GM19463 (cell line): Measurements from ENCODE around the gene ORC3.
A peak's percentile ranks its signal among the peaks of the same experiment; 100 is the strongest.
"Not testable (repeated sequence)": the region's sequence is repeated elsewhere in the genome, so short reads cannot be mapped to it uniquely, and the experiment has no call there.

Source experiments
- ATAC-seq: cut with Tn5 transposase; IDR thresholded peaks from one replicate; pipeline ENCODE4 v1.9.1; 2021; ENCODE audit warnings: mild to moderate bottlenecking, moderate library complexity; ENCODE audit not compliant: unreplicated experiment

The ORC3 gene

DNA sequence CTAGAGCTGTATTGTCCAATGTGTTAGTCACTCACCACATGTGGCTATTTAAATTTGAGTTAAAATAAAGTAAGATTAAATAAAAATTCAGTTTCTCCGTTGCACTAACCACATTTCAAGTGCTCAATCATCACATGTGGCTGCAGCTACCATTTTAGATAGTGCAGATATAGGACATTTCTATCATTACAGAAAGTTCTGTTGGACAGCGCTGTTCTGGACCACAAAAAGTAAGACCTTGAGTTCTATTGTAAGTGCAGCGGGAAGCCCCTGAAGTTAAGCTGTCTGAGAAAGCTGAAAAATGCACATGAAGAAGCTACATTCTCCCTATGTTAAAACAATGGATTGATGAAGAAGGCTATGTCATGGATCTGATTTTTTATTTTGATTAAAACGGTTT, 1.1 kb downstream of the ORC3 start:
- no peak for ATAC-seq

DNA sequence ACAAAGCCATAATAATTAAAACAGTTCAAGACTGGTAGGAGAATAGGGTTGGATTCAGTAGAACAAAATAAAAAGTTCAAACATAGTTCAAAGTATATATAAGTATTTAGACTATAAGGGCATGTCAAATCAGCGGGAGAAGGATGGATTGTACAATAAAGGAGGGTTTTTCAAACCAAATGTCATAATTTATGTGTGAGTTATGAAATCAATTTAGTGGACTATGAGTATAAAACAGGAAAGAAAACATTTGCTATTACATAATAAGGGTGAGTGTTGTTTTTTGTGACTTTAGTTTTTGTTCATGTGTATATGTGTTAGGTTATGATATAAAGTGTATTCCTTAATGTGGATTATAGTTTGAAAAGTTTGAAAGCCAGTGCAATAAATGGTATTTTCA, 10.6 kb downstream of the ORC3 start:
- no peak for ATAC-seq

DNA sequence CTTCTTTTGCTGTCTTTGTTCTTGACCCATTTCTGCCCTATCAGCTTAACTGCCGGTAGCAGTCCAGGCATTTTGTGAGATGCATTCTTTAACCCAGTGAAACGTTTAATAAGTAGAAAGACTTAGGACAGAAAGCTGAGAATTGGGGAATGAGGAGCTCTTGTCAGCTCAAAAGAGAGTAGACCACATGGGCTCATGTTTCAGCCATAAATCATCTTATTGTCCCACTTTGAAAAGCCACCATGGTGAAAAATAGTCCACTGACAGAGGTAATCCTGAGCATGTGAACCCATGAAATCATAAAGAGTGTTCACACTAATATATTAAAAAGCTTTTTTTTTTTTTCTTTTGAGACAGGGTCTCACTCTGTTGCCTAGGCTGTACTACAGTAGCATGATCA, 16.3 kb downstream of the ORC3 start:
- ATAC-seq: no peak

DNA sequence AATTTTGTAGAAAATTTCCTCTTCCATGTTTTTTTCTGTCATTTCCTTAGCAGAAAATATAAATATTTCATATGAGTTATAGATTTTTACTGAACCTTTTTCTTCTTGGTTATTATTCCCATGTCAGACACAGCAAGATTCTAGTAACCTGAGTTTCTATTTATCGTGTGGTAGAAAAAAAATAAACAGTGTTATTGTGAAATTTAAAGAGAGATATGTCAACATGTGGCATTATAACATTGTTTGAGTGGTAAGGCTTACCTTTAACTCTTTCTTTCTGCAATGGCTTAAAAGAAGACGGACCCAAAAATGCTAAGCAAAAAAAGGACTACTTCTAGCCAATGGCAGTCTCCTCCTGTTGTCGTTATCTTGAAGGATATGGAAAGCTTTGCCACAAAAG, 18.9 kb downstream of the ORC3 start:
- no peak for ATAC-seq

DNA sequence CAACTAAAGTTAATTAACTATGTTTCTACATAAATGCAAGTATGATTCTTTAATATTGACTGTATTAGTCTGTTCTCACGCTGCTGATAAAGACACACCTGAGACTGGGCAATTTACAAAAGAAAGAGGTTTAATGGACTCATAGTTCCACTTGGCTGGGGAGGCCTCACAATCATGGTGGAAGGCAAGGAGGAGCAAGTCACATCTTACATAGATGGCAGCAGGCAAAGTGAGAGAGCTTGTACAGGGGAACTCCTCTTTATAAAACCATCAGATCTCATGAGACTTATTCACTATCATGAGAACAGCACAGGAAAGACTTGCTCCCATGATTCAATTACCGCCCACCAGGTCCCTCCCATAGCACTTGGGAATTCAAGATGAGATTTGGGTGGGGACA, 23.1 kb downstream of the ORC3 start:
- ATAC-seq: not testable (repeated sequence)

DNA sequence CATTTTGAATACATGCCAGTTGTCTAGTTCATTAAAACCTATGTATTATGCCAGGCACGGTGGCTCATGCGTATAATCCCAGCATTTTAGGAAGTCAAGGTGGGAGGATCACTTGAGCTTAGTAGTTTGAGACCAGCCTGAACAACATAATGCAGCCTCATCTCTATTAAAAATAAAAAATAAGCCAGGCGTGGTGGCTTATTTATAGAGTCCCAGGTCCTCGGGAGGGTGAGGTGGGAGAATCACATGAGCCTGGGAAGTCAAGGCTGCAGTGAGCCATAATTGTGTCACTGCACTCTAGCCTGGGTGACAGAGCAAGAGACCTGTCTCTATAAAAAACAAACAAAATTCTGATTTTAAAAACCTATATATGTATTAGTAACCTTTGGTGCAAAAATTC, 27.5 kb downstream of the ORC3 start:
- no peak for ATAC-seq

DNA sequence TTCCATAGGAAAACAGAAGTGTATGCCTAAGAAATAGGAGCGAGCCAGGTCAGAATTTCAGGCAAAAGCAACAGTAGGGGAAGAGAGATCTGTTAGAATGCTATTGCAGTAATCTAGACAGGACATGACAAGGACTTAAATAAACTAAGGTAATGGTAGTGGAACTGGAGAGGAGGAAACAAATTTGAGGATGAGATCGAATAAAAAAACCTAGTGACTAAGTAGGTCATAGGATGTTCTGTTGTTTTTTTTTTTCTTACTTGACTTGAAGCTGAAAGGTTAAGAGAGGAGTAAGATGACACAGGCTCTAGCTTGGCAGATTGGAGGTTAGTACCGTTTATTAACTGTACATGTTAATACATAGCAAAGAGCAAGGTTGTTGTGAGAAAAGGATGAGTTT, 28.6 kb downstream of the ORC3 start:
- ATAC-seq: no peak

DNA sequence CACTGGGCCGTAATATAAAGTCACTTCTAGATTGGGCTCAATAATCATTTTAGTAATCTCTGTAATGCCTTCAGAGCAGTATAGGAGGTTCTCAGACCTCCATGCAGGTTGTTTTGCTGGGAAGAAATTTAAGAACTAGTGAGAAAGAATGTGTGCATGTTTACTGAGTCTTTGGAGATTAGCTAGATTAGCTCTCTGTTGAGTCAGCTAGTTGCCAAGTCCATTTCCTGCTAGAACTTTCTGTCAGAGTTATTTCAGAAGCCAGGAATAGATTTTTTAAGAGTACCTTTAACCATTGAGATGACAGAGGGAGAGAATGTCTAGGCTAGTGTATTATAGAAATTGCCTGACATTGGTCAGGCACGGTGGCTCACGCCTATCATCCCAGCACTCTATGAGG, 33.3 kb downstream of the ORC3 start:
- no peak for ATAC-seq

DNA sequence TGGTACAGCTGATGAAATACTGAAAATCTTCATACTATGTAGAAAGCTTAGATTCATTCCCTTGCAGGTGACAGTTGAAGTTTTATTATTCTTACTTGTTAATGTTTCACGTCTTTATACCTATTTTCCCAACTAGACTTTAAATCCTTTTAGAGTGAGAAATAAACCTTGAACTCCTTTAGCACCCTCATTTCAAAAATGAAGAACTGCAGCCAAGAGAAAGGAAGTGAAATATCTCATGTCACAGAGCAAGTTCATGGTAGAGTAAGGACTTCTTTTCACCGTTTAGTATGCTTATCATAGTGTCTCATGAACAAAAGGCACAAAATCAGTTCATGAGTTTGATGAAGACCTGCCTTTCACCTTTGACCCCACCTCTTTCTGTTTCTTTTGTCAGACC, 38.5 kb downstream of the ORC3 start:
- ATAC-seq: no peak

DNA sequence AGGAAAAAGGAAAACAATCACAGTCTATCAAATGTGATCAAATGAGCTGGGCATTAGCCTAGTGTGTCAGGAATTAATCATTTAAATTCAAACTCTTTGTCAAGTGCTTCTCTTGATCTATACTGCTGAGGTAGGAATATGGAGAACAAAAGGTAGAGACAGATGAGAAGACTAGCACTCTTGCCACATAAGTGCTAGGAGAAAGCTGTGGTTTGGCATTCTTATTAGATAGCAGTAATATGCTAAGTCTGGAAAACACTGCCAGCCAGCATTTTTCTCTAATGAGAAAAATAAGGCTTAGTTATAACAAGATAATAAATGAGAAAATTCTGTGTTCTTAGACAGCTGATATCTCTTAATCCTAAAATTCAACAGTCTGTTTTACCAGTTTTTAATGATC, 38.9 kb downstream of the ORC3 start:
- ATAC-seq: no peak

DNA sequence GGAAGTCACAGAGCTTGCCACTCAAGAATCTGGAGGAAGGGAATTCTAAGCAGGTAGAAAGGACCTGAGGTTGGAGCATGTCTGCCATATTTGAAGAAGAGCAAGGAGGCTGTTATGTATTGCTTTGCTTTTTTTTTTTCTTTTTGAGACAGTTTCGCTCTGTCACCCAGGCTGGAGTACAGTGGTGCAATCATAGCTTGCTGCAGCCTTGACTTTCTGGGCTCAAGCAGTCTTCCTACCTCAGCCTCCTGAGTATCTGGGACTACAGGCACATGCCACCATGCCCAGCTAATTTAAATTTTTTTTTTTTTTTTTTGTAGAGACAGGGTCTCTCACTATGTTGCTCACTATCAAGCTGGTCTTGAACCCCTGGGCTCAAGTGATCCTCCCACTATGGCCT, 40.8 kb downstream of the ORC3 start:
- ATAC-seq: no peak

DNA sequence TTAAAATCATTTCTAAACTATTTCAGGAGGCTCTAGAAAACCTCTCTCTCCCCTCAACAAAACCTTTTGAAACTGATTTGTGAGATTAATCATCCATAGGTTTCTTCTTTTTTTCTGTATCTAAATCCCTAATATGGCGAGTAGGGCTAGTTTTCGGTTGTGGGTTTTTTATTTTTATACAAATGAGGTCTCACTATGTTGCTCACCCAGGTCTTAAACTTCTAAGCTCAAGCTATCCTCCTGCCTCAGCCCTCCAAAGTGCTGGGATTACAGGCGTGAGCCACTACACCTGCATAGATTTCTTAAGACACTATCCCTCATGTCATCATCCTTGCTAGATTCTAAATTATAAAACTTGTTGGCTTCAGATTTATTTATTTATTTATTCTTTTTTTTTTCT, 43.9 kb downstream of the ORC3 start:
- no peak for ATAC-seq

DNA sequence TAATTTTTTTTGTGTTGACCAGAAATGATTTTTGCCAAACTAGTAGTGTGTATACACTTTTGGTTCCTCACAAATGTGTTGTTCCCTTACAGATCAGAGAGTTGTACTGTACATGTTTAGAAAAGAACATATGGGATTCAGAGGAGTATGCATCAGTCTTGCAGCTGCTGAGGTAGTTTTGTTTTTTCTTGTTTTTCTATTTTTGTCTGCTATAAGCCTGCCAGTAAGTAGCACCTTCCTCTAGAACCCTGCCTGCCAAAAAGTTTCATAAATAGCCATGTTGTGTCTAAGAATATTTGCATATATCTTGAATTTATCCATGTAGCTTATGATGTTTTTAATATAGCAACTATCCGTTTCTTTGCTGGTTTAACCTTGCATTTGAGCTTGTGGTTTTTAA, 46.4 kb downstream of the ORC3 start:
- ATAC-seq: no peak

DNA sequence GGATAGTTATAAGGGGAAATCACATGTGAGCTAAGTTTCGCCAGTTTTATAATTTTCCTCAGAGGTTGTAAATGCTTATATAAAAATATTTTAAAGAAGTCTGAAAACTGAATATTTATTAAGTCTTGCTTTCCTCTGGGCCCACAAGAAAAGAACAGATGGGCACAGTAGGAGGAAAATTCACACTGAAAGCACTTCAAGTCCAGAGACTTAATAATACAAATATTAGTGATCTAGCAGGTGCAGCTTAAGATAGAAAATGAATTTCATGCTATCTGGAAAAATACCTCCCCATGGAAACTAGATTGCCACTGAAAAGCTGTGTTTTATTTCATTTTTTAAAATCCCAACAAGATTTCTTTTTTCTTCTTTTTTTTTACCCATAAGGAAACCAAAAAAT, 47.2 kb downstream of the ORC3 start:
- ATAC-seq: no peak

DNA sequence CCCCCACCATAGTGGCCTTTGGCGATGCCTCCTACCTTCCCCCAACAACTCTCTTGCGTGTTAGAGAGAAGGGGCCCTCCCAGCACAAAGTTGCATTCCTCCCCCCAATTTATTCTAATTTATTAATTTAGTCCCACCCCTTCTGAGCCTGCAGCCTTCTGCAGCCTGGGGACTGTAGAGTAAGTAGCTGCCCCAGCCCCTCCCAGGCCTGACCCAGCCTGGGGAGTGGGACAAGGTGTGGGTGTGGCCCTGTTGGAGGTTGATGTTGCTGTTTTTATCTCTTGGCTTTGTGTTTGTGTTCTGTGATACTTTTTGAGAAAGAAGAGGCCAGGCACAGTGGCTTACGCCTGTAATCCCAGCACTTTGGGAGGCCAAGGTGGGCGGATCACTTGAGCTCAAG, 49.4 kb downstream of the ORC3 start:
- ATAC-seq: no peak

DNA sequence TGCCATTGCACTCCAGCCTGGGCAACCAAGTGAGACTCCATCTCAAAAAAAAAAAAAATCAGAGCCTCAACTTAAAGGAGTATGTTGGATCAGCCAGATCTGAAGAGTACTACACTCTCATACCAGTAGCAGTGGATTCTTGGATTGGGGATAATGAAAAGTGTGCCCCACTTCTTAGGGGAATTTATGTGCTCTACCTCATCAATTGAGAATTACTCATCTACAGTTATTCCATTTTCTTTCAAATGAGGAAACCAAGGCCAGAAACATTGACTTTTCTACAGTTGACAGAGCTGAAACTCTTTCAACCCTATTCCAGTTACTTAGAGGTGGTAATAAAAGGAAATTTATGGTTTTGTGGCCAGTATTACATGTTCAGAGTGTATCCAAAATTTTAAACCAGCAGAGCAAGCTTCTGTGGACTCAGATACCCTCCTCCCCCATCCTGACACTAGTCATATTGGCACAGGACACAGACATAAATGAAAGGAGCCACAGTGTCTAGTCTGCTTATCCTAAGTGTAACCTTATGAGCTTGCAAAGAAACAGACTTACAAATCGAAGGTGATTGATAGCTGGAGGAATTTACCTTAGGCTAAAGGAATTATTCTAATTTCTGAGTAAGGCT, 51.2 kb downstream of the ORC3 start:
- ATAC-seq: no peak

DNA sequence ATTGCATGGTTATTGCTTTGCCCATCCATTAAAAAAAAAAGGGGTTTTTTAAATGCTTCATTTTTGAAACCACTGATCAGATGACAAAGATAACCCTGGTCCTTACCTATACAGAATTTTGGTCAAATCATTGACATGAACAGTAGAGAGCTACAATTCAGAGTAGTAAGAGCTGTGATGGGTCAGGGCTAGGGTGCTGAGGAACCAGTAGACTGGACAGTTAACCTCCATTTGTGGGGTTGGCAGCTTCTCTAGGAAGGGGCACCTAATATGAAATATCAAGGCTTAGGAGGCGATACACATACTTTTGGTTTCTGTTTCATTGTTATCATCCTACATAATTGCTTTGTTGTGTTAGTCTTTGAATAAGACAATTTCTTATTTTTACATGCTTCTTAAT, 55.1 kb downstream of the ORC3 start:
- ATAC-seq: no peak

DNA sequence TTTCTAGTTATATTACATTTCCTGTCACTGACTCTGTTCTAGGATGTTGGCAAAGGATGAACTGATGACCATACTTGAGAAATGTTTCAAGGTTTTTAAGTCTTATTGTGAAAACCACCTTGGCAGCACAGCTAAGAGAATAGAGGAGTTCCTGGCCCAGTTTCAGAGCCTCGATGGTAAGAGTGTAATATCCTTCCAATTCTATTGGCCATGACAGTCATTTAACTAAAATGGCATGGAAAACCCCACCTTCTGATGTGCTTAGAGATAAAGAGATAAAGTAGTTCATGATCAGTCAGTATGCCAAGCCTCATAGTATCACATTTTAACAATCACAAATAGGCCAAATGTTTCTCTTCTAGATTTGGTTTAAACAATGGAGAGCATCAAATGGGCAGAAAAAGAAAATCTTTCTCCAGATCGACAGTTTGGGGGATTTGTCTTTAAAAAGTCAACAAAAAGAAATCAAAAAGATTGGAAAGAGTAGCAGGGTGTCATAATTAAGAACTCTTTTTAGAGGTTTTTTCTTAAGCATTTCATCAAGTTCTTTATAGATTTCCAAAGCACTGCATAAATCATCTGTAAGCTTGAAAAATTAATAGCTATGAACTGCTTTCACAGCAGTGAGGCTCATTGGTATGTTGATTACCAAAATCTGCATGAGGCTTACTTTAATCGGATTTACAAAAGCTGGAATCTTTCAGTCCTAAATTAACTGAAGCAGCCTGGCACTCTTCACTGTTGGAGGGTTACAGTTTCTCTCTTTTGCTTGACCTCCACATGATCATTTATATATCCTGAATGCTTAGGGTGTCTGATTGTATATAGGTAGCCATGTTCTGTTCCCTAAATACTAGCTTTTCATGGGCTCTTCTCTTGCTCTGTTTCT, 63.4 kb downstream of the ORC3 start:
- ATAC-seq: no peak

DNA sequence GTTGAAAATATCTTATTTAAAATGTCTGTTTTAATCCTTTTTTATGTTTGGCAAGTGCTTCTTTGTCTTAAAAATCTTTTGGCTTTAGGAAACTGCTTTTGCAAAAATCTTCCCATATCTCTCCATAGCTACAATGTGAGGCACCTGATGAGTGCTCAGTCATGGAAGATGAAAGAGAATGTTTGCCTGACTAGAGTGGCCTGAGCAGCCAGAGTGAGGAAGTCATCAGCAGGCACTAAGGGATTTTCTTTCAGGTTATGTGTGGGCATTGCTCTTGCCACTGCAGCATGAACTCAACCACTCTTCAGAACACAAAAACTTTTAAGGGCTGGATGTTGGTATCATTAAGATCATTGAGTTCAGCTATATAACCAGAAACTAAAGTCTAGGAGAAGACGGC, 64.2 kb downstream of the ORC3 start:
- ATAC-seq: no peak

DNA sequence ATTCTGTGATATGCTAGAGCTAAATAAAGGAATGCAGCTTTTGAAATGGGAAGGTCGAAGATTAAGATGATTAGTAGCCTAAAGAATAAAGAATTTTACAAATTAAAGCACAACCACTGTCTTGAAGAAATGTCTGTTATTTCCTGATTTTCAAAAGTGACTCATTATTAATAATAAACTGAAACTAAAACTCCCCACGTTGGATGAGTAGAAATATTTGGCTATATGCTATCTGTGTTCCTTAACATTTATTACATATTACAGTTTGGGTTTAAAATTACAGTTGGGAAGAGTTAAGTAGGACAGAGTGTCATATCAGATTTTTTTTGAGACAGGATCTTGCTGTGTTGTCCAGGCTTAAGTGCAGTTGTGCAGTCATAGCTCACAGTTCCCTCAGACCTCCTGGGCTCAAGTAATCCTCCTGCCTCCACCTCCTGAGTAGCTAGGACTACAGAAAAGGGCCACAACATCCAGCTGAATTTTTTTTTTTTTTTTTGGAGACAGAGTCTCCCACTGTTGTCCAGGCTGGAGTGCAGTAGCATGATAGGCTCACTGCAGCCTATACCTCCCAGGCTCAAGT, 65.0 kb downstream of the ORC3 start:
- ATAC-seq: no peak

DNA sequence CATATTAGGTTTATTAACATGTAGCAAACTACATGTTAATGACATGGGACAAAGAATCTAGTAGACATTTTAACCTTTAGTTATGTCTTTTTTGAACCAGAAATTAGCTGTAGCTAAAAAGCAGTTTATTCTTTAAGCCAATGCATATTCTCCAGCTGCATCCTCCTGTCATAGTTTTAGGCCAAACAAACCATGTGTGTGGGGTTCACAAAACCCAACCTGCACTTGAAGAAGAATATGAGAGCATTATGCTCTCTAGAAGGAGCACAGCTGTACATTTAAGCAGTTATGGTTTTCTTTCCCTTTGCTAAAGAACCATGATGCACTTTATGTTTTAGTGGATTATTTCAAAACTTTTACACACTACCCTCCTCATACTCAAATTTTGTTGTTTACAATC, 65.9 kb downstream of the ORC3 start:
- no peak for ATAC-seq

DNA sequence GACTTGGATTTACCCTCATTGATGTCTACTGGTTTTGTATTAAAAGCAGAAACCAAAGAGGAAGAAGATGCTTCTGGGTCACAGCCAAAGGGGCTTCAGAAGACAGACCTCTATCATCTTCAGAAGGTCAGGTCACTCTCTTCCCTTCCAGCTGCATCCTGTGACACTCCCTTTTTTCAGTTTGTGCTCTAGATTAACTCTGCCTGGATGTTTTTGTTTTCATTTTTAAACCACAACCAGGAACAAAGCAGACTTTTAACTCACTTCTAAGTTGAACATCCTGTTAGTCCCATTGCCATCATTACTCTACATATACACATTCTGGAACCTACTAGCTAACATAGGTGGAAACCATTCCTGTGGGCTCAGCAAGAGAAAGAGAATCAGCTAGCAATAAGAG, 66.9 kb downstream of the ORC3 start:
- peak; percentile 77 for ATAC-seq
